Measurements from ENCODE around the gene ZDHHC24.

ZDHHC24 gene

DNA sequence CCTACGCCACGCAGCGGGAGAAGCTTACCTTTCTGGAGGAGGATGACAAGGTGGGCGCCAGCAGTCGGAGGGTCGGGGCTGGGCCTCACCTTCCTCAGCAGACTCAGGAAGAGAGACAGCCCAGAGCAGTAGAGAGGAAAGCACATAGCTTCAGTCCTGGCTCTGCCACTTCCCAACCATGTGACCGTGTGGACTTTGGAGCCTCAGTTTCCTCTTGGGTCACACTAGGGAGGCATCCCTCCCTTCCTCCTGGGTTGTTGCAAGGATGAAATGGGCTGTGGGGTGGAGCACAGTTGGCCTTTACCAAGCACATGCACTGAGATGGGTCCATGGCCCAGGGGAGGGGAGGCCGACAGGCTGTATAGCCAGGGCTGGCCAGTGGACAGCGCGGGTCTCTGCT lies 52.7 kb downstream of the ZDHHC24 start:
- DNase-seq = no peak

DNA sequence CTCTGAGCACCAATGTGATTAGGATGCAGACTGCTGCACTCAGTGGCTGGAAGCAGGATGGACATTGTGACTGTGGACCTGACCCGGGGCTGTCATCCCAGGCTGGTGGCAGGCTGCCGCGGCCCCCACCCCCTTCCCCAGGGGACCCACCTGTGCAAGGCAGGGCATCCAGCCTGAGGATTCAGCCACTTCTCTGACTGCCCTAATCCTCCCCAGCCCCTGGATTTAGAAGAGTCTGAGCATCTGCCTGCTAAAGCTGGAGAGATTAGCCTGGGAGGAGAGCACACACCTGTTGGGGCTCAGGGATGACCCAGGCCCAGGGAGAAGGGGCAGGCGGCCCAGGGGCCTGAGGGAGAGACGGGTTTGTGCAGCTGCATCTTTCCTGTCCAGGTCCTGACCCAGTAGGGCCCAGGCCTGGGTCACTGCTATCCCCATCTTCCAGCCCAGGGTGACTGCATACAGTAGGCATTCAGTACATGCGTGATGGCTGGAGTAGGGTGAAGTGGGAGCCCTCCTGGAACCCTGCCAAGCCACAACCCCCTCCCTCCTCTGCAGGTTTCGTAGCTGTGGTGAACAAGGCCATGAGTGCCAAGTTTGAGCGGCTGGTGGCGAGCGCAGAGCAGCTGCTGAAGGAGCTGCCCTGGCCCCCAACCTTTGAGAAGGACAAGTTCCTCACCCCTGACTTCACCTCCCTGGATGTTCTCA lies 53.5 kb downstream of the ZDHHC24 start:
- DNase-seq = no peak

DNA sequence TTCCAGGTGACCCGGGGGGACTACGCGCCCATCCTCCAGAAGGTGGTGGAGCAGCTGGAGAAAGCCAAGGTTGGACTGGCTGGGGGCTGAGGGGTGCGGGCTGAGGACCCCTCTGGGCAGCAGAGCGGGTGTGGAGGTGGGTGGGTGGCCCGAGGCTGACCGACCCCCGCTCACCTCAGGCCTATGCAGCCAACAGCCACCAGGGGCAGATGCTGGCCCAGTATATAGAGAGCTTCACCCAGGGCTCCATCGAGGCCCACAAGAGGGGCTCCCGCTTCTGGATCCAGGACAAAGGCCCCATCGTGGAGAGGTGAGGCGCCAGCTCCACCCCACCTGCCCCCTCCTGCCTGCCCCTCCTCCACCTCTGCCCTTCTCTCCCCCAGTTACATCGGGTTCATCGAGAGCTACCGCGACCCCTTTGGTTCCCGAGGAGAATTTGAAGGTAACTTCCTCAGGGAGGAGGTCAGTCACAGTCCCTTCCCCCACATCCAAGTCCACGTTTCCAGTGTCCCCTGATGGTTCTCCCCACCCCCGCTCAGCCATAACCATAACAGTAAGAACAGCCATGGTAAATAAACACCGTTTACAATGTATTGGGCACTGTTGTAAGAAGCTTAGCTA lies 54.4 kb downstream of the ZDHHC24 start:
- DNase-seq = no peak

DNA sequence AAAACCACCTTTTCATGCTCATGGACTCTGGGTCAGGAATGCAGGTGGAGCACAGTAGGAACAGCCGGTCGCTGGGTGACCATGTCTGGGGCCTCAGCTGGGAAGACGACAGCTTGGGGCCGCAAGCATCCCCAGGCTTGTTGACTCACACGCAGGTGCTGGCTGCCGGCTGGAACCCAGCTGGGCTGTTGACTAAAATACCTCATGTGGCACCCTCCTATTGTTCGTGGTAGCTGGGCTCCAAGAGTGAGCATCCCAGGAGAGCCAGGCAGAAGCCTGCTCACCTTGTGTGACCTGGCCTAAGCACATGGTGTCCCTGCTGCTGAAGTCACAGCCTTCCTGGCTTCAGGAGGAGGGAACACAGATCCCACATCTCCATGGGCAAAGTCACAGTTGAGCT lies 56.2 kb downstream of the ZDHHC24 start:
- DNase-seq = no peak

DNA sequence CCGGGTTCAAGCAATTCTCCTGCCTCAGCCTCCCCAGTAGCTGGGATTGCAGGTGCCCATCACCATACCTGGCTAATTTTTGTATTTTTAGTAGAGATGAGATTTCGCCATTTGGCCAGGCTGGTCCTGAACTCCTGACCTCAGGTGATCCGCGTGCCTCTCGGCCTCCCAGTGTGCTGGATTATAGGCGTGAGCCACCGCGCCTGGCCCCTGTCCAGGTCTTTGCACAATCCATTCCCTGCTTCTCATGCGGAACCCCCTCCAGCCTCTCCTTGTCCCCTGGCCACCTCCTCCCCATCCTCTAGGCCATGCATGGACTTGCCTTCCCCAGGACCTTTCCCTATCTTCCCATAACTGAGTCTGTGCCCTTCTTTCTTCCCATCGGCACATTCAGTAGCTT lies 56.9 kb downstream of the ZDHHC24 start:
- no peak for DNase-seq

DNA sequence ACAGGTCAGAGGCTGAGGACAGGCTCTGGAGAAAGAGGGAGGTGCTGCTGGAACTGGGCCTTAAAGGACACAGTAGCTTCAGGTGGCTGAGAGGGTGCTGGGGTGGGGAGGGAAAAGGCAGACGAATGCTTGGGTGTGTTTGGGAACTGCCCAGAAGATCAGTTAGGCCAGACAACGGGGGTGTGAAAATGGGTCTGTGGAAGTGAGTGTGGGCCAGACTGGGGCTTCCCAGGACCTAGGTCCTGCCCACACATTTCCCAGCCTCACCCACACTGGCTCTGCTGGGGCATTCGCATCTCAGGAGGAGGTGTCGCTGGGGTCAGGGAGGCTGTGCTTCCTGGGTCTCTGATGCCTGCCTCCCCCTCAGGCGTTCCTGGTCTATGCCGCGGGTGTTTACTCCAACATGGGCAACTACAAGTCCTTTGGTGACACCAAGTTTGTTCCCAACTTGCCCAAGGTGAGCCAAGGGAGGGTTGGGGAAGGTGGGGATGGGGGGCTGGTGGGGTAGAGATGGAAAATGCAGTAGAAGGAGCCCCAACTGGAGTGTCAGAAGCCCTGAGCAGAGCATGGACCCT lies 61.0 kb downstream of the ZDHHC24 start:
- no peak for DNase-seq

DNA sequence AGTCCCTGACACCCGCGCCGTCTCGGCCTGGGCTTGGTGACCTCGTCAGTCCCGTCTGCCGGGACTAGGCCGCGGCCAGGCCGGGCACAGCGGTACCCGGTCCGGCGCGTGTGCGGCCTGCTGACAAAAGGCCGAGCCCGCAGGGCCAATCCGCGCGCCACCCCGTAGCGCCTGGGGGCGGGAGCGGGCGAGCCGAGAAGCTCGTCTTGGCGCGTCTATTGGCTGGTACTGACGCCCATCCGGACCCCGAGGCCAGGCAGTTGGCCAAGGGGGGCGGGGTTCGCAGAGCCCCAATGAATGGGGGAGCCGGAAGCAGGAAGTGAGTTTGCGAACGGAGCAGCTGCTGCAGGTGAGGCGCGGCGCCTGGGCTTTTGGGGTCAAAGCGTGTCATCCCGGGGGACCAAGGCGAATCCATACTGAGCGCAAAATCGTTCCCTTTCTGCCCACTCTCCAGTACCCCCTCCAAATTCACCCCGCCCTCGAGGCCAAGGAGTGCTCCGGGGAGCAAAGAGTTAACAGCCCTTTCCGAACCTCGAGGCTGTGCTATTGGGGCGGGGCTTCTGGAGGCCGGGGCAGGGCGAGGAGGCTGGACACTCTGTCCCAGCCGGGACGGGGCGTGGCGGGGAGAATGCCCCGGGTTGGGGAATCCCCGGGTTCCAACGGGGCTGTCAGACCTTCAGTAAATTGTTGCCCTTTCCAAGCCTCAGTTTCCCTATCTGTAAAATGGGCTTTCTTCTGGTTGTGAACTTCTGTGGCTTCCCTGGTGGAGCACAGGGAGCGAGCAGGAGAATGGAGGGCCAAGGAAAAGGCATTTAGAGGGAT lies 65.5 kb downstream of the ZDHHC24 start, which contains the start of gene DPP3:
Gene DPP3, plus strand, starts transcription at position 318 of the 822 bp plus-strand sequence. CDS start 1,767 bp downstream, outside the sequence.
- DNase-seq = peak; percentile 95

DNA sequence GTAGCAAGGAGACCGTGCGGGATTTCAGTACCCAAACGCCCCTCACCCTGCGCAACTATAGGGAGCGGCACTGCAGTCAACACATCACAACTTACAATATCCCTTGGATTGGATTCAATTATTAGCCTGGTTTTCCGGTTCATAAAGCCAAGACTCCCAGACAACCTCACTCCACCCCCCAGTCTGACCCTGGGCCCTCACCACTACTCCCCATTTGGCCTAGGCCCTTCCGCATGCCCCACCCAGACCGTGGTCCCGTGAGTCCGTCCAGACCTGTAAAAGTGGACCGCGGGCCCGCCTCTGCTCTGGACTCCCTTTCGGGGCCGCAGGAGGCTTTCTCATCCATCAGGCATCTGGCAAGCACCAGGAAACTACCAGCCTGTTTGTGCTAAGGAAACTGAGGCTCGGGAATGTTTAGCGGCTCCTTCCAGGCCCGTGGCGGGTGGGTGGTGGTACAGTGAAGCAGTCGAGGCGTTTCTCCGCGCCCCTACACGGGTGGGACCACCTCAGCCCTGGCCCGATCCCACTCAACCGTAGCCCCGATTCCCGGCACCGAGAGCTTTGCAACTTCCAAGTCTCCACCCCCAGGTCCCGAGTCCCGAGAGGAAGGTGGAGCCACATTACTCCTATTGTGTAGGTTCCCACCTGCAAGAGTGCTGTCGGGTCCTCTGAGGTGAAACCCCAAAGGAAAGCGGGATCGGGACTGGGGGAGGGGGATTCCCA lies 66.3 kb downstream of the ZDHHC24 start:
- DNase-seq = no peak

DNA sequence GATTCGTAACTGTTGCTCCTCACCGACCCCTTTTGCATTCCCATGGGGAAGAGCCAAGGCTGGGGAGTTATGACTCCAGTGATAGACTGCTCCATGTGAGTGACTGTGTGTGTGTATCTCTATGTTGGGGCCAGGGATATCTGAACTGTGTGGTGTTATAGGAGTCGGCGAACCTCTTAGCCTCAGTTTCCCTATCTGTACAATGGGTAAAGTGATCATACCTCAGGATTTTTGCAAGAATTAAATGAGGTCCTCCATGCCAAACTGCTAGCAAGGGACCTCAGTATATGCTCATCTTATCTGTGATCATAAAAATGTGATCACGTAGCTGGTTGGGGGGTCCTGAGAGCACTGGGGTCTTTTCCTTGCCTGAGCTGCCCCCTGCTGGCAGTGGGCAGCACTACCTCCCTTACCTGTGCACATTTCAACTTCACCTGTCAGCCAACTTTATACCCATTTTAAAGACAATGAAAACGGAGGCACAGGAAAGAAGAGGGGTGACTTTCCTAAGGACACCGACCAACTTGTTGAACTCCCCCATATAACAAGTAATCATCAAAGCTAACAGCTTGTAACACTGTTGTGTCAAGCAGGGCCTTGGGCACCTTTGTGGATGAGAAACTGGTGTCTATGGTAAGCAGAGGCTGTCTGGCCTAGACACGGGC lies 67.0 kb downstream of the ZDHHC24 start:
- peak; percentile 44 for DNase-seq

DNA sequence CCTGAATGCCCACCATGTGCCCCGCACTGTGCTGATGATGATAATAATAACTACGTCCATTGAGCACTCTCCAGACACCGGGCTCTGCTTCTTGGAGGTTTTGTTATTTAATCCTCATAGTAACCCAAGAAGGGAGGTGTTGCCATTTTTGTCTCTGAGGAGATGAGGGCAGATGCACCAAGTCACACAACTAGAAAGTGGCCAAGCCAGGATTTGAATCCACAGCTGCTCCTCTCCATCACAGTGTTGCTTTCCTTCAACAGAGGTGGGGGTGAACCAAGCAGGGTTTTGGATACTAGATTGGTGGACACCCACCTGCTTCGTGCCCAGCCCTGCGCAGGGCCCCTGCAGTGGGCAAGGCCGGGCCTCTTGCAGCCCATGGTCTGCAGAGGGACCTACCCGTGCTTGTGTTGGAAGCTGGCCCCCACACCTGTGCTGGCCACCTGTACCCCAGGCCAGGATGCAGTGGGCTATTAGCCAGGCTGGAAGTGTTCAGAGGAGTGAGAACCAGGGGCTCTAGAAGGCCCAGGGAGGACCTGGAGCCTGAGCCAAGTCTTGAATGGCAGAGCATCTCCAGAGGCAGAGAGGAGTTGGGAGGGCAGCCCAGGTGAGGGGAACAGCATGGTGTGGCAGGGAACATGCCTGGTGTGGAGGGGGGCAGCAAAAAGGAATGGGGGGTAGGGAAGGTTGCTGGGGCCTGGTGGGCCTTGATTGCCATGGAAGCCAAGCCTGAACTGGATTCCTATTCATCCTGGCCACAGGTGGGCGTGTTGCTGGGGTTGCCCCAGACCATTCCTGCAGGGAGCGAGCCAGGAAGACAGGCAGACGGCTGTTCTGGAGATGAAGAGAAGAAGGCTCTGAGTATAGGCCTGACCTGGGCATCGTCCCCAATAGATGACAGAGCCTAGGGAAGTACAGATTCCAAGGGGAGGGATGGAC lies 68.3 kb downstream of the ZDHHC24 start:
- DNase-seq = no peak

DNA sequence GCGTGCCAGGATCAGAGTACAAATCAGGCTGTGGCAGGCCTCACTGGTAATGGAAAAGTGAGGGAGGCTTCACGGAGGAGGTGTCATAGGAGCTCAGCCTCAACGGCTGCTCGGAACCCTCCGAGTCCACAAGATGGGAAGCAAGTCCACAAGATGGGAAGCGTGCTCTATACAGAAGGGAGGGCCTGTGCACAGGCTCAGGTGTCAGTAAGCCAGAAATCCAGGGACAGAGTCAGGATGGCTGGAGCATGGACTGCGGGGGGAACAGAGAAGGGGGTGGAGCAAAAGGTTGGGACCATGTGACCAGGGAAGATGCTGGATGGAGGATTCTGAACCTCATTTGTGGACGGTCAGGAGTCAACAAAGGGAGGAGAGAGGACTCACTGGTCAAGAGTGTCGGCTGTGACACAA lies 69.0 kb downstream of the ZDHHC24 start:
- no peak for DNase-seq

DNA sequence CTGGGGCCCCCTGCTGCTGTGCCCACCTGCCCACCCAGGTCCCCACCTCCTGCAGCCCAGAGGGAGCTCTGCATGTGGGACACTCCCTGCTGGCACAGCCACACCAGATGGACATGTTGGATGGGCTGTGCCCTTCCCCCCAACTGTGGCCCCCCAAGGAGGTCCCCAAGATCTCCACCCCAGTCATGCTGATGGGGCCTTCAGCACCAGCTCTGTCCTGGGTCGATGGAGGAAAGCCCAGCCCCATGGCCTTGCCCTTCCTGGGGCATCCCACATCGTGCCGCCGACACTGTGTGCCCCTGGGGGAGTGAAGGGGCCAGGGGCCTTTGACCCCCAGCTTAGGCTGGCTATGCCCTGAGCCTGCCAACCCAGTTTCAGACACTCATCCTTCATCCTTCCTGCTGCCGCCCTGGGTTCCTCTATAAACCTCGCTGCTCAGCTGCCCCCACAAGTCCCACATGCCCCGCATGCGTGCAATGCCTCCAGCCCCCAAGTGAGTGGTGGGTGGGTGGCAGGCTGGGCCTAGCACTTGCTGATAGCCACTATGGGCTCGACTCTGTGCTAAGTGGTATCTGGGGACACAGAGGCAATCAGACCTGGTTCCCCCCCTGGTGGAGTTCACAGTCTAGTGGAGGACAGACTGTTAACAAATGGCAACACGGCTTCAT lies 69.5 kb downstream of the ZDHHC24 start:
- DNase-seq = no peak

DNA sequence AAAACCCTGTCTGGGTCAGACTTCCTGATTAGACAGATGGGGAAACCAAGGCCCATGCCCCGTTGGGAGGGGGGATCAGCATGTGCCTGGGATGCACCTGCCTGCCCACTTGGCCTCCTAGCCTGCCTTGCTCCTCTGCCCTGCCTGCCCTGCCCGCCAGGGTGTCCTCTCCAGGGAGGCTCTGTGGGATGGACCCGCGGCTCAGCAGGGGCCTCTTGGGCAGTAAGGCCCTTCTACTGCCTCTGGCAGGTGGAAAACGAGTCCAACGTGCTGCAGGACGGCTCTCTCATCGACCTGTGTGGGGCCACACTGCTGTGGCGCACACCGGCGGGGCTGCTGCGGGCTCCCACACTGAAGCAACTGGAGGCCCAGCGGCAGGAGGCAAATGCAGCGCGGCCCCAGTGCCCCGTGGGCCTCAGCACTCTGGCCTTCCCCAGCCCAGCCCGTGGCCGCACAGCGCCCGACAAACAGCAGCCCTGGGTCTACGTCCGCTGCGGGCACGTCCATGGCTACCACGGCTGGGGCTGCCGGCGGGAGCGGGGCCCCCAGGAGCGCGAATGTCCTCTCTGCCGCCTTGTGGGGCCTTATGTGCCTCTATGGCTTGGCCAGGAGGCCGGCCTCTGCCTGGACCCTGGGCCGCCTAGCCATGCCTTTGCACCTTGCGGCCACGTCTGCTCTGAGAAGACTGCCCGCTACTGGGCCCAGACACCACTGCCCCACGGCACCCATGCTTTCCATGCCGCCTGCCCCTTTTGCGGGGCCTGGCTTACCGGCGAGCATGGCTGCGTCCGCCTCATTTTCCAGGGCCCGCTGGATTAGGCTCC lies 70.3 kb downstream of the ZDHHC24 start:
- no peak for DNase-seq

DNA sequence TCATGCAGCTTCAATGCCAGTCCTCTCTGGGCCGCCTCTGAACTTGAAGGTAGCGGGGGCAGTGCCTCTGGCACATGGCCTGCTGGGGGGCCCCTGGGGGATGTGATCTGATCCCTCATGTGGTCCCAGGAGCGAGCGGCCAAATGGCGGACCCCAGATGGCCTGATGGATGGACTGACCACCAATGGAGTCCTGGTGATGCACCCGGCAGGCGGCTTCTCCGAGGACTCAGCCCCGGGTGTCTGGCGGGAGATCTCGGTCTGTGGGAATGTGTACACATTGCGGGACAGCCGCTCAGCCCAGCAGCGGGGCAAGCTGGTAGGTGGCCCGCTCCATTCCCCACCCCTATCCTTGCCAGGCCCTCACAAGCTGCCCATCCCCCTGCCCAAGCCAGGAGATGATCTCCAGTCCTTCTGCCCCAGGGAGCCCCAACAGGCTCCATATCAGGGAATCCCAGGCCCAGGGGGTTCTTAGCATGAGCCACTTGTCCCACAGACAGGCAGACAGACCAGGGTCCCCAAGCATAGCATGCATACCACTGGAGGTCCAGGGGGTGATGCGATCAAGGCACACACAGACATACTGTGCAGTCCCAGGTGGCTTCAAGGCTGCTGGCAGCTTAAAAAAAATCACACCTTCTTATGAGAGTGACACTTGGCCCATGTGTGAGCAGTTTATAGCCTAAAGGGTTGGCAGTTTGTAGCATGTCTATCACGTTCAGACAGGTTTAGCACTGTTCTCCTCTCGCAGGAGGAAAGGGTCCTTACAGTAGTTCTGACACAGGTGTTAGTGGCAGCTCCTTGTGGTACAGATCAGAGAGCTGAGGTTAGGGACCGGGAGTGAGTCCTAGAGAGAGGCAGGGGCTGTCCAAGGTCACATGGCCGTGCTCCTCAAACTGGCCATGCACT lies 72.0 kb downstream of the ZDHHC24 start:
- no peak for DNase-seq

DNA sequence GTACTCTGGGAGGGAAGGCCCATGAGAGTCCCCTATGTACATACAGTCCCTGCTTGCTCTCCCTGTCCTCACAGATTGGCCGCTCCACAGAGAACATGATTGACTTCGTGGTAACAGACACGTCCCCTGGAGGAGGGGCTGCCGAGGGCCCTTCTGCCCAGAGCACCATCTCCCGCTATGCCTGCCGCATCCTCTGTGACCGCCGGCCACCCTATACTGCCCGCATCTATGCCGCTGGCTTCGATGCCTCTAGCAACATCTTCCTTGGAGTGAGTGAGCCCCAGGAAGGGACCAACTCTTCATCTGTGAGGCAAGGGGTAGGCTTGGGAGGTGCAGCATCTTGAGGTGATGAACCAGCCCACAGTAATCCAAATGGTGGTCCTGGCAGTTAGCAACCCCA lies 72.7 kb downstream of the ZDHHC24 start:
- DNase-seq = no peak

DNA sequence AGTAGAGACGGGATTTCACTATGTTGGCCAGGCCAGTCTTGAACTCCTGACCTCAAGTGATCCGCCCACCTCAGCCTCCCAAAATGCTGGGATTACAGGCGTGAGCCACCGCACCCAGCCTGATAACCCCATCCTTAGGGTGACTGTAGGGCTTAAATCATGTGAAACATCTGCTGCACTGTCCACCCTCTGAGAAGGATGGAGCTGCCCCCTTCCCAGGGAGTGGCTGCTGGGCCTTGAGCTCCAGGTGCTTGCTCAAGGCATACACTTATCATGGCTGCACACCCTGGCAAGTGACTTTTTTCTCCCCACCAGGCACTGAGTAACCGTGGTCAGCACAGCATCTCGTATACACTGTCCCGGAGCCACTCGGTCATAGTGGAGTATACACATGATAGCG lies 73.8 kb downstream of the ZDHHC24 start:
- DNase-seq = no peak

DNA sequence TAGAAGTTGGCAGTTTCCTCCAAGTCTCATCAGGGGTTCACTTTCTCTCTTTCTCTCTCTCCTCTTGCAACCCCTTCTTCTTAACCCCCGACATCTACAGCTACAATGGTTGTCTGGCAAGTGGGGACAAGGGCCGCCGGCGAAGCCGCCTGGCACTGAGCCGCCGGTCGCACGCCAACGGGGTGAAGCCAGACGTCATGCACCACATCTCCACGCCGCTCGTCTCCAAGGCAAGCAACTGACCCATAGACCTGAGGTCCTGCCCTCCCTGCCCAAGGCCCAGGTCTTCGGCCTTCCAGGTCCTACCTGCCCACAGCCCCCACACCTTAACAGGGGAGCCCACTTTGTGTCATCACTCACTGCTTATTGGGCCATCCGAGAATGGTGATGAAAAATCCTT lies 74.7 kb downstream of the ZDHHC24 start:
- DNase-seq = no peak
